GM12874 (cell line): ENCODE measurements around the gene TMEM184B.

ENCODE experiments used
- TF ChIP-seq, protein P1 (sequence below): IDR thresholded peaks from 2 replicates; pipeline ENCODE4 v1.5.1; 2011; ENCODE audit warnings: low read depth, mild to moderate bottlenecking, control low read depth, low read length, moderate library complexity; ENCODE audit not compliant: insufficient read depth

TMEM184B gene

GRCh38 chr22:38260761-38261681 is 11.8 kb downstream of the TMEM184B start:
- TF ChIP-seq, protein P1, sequence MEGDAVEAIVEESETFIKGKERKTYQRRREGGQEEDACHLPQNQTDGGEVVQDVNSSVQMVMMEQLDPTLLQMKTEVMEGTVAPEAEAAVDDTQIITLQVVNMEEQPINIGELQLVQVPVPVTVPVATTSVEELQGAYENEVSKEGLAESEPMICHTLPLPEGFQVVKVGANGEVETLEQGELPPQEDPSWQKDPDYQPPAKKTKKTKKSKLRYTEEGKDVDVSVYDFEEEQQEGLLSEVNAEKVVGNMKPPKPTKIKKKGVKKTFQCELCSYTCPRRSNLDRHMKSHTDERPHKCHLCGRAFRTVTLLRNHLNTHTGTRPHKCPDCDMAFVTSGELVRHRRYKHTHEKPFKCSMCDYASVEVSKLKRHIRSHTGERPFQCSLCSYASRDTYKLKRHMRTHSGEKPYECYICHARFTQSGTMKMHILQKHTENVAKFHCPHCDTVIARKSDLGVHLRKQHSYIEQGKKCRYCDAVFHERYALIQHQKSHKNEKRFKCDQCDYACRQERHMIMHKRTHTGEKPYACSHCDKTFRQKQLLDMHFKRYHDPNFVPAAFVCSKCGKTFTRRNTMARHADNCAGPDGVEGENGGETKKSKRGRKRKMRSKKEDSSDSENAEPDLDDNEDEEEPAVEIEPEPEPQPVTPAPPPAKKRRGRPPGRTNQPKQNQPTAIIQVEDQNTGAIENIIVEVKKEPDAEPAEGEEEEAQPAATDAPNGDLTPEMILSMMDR = 0 out of 2 replicates have a peak, but pooled peaks have one; percentile 1

- TF ChIP-seq, protein P1 = no peak
These were observed 13.4 kb downstream of the TMEM184B start for GRCh38 chr22:38259370-38259769.

DNA sequence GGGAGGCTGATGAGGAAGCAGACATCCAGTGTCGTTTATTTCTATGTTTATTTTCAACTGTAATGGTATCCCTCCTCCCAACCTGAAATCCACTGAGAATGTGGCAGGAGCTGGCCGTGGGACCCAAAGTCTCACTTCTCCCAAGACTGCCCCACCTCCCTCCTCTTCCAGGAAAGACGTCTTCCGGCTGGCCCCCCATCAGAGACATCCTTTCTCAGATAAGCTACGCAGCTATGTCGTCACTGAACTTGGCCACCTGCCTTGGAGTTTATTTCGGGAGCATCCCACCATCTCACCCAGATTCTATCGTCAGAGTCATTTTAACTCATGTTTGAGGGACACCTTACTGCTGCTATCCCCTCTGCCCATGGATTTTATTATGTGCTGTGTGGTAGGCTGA is 13.9 kb downstream of the TMEM184B start:
- TF ChIP-seq, protein P1 = no peak

GRCh38 chr22:38257650-38258250 is 15.1 kb downstream of the TMEM184B start:
- TF ChIP-seq, protein P1 = no peak

GRCh38 chr22:38257181-38257580 is 15.6 kb downstream of the TMEM184B start:
- TF ChIP-seq, protein P1 = no peak

- TF ChIP-seq, protein P1 = no peak
These were observed 17.1 kb downstream of the TMEM184B start for GRCh38 chr22:38255697-38256096.

- TF ChIP-seq, protein P1 = no peak
These were observed 21.5 kb downstream of the TMEM184B start for GRCh38 chr22:38251341-38251692.
